A673 (cell line): Measurements from ENCODE around the gene NLRP1.

ENCODE experiments used
- CTCF ChIP-seq: fragments of 300-800, 200-600 bp; sonication (generic); conservative IDR thresholded peaks from 2 replicates; pipeline ENCODE4 v1.5.1; 2017; ENCODE audit warnings: low read depth, mild to moderate bottlenecking, antibody characterized with exemption, low read length, moderate library complexity, mixed read lengths
- EZH2 ChIP-seq: fragments of 200-600 bp; sonication (generic); IDR thresholded peaks from 2 replicates; pipeline ENCODE4 v1.6.1; 2017; ENCODE audit warnings: borderline replicate concordance, low read depth, mild to moderate bottlenecking, mixed read lengths, antibody characterized with exemption, low read length; ENCODE audit not compliant: poor library complexity, severe bottlenecking

DNA sequence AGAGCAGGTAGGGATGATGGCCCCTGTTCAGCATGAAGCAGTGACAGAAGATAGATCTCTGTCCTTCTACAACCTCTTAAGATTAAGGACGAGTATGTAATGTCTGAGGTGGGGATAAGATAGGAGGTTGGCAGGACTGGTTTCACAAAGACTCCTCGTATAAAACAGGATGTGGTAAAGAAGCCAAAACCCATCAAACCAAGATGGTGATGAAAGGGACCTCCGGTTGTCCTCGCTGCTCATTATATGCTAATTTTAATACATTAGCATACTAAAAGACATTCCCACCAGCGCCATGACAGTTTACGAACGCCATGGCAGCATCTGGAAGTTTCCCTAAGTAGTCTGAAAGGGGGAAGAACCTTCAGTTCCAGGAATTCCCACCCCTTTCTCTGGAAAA lies 70.7 kb downstream of the NLRP1 start:
- TF ChIP-seq CTCF (no peak), EZH2 (no peak)
